ENCODE measurements around the gene CTCFL.

DNA sequence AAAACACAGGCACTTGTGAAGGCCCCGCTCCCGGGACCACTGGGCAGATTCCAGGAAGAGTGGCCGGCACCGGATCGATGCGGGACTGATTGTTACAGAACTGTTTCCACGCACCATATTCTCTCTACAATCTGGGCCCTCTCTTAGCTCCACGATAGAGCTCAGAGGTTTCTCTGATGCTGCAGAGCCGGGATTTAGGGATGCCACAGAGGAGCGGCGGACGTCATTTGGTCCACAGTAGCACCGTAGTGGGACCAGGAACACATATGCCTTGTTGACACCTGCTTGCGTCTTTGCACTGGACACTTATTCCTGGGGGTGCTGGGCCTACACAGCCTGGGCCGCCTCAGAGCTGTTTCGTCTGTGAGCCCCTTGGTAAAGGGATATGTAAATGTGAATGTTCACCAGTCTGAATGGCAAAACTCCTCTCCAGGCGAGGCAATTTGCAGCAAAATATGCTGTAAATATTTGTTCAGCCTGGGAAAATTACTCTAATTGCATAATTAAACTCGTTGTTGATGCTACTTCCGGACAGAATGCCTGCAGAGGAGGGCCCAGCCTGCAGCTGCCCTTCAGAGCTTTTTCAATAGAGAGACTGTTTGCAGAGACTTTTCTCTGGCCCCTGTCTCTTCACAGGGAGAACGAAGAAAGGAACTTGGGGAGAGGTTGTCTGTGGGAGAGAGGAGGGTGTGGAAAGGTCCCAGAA is 45.4 kb upstream of the CTCFL start:
- TF ChIP-seq POLR2A (IDR thresholded peaks at IDR 0.05): no peak
- no peak for TF ChIP-seq CTCF (IDR thresholded peaks at IDR 0.05)
